Stimulated activated CD8-positive, alpha-beta memory T cell treated with anti-CD3 and anti-CD28 coated beads, Interleukin-4, amount 100 ng/mL, for 1 hour (primary cell): Measurements from ENCODE around the gene KLKB1.
"Not testable (repeated sequence)": the region's sequence is repeated elsewhere in the genome, so short reads cannot be mapped to it uniquely, and the experiment has no call there.

Experiments
- DNase-seq, 2 donors: peaks; one replicate each; pipeline ENCODE4 v3.0.0-alpha.2; 2020; ENCODE audit warnings: low read depth in 2 of 2, low spot score in 1 of 2

KLKB1 gene

DNA sequence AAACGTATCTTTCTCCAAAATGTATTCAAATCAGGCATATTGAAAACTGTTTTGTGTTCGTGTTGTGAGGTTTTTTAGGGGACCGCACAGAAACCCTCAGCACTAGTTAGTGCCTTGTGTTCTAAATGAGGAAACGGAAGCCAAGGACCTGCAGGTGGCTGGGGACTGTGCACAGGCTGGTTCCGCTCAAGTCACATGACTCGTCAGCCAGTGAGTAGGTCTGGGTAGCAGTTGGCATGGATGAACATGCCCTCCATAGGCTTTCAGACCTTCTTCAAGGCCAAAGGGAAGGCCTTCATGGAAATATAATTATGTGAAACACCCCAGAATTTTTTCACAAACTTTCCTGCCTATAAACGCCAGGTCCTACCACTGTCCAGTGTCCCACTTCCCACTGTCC, 37.4 kb downstream of the KLKB1 start:
- DNase-seq = no peak

DNA sequence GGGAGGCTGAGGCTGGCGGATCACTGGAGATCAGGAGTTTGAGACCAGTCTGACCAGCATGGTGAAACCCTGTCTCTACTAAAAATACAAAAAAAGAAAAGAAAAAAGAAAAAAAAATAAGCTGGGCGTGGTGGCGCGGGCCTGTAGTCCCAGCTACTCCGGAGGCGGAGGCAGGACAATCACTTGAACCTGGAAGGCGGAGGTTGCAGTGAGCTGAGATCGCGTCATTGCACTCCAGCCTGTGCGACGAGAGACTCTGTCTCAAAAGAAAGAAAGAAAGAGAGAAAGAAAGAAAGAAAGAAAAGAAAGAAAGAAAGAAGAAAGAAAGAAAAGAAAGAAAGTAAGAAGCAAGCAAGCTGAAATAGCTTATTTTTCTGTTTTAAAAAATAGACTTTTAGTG, 37.9 kb downstream of the KLKB1 start:
- DNase-seq = not testable (repeated sequence)

- no peak for DNase-seq
Measured at GRCh38 chr4:186265683-186266652, 38.7 kb downstream of the KLKB1 start, which contains the start of gene F11. TSS of gene F11 (plus strand) at chr4:186266189. CDS start at chr4:186267137, 948 bp downstream.

- DNase-seq = no peak
Measured at GRCh38 chr4:186266729-186267456, 39.6 kb downstream of the KLKB1 start.

DNA sequence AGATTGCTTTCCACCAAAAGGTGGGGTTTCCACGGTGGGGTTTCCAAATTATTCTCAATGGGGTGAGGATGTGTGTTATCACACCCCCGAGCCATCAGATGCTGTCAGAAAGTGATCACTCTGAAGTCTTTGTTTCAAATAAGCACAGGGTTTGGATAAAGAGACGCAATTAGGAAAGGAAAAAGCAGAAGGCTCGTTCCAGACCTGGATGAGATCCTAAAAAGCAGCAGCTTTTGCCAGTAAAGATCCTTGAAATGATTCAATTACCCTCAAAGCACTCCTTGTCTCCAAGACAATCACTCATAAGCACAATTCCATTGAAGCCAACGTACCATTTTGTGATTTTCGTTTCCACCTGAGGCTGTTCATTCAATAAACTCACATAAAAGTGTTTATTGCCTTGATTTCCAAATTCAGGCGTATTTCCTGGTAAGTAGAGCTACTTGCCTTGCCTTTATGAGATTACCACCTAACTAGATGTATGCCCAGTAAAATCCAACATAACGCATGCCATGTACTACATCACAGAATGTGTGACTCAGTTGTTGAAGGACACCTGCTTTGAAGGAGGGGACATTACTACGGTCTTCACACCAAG, 43.9 kb downstream of the KLKB1 start:
- no peak for DNase-seq

- DNase-seq = no peak
Measured at GRCh38 chr4:186272699-186273391, 45.5 kb downstream of the KLKB1 start.

- DNase-seq = not testable (repeated sequence)
Measured at GRCh38 chr4:186273392-186273789, 46.1 kb downstream of the KLKB1 start.

- DNase-seq = no peak
Measured at GRCh38 chr4:186283311-186283710, 56.0 kb downstream of the KLKB1 start.

DNA sequence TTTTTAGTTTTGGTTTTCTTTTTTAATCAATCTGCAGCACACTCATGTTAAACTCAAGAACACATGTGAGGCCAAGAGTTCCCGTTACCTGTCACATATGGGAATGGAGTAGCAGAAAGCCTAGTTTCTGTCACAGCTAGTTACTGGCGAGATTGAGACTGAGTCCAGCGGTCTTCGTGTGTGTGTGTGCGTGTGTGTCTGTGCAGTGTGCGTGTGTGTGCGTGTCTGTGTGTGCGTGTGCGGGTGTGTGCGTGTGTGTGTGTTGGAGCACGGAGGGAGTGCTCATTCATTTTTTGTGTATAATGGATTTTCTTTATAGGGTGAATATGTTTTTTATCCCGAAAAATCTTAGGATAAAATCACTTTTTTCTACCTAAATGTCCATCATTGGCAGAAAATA, 57.8 kb downstream of the KLKB1 start:
- DNase-seq = no peak

GRCh38 chr4:186286581-186286980, 59.3 kb downstream of the KLKB1 start:
- DNase-seq = no peak

DNA sequence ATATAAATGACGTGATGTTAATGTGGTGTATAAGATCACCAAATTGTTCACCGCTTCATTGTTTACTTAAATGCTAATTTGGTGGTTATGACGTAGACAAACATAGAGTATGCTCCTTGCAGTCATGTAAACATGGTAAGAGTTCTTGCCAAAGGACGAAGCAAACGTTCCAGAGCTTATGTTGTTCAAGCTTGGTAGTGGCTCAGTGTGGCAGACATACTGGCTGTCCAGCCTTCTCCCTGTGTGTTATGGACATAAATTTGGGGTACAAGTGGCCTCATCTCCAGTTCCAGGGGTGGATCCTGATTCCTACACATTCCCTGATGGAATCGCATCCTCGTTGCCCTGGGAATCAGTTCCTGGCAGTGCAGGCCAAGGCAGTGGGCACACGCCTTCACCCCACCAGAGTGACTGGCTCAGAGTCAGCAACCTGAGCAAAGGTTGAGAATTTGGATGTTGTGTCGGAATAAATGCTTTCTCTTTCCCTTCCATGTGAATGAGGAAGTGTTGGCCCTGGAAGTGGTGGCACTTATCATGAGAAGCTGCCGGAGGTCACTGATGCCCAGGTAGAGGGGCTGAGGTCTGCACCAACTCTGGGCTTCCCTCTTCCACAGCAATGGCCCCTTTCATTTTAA, 64.1 kb downstream of the KLKB1 start:
- no peak for DNase-seq

GRCh38 chr4:186294160-186294559, 66.9 kb downstream of the KLKB1 start:
- no peak for DNase-seq

DNA sequence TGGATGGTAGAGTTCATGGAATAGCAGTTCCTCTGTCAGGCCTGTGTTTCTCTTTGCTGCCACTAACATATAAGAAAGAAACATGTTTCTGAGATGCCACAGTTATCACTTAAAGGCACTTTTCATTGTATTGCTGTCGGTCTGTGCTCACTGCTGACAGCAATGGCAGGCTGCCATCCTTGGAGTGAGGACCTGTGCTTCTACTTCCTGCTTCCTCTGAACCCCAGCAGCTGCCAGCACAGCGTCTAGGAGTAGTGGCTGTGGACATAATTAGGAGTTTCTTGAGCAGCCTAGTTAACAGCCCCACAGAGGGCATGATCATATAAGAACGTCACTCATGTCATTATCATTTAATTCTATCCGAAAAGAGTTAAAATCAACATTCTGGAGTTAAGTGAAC, 69.2 kb downstream of the KLKB1 start:
- DNase-seq = no peak

DNA sequence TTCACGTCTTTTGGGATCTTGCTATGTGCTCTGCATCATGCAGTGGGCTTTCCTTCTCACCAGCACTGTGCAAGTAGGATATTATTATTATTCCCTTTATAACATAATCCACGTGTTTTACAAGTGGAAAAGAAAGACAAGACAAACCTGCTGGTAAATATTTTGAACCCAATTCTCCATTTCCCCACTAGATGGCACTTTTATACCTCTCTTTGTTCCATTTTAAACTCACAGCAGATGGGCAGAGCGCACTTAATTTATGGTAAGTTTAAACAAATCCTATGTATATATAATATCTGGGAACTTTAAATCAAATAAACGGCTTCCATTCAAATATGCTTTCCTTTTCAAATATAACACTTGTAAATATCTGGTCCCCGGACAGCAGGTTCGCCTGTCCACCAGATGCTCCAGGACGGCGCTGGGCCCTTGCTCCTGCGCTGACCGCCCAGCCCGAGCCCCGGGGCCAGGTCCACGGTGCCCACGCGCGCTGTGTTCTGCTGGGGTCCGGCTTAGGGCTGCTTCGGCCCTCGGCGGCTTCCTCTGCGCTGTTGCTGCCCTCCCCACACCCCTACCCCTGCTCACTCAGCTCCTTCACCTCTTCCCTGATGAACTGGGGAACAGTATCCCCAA, 69.8 kb downstream of the KLKB1 start:
- DNase-seq = no peak

GRCh38 chr4:186298031-186298647, 70.8 kb downstream of the KLKB1 start:
- DNase-seq = no peak

DNA sequence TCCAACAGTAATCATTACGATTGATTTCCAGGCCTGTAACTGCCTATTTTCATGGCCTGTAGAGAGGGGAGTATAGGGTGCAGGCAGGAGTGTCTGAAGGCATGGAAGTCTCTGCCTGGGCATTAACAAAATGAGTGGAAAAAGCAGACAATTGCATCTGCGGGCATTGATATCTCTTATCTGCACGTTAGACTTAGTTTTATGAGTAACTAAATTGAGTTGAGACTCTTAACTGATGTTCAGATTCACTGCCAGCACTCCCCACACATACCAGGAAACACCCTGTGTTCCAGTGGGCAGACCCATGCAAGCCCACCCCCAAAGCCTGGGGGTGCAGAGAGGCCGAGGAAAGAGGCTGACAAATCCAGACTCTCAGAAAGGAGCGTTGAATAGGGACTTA, 72.0 kb downstream of the KLKB1 start:
- DNase-seq = no peak

- no peak for DNase-seq
Measured at GRCh38 chr4:186300659-186301390, 73.5 kb downstream of the KLKB1 start.

- no peak for DNase-seq
Measured at GRCh38 chr4:186304216-186304615, 76.9 kb downstream of the KLKB1 start.

- DNase-seq = no peak
Measured at GRCh38 chr4:186304866-186305505, 77.7 kb downstream of the KLKB1 start.
